ENCODE measurements around the gene MSI2.

The MSI2 gene

GRCh38 chr17:57625511-57625910, 369.2 kb downstream of the MSI2 start:
- H3K4me3 ChIP-seq (ENCODE audit: low read length), result no peak overlapping the region
- H3K27me3 ChIP-seq (ENCODE audit: control insufficient read depth, insufficient read depth, low read length), result no peaks in the 10 kb centered on the region
- H3K36me3 ChIP-seq (ENCODE audit: control insufficient read depth, insufficient read depth, low read length), result no peaks in the 10 kb centered on the region
- H3K27ac ChIP-seq (ENCODE audit: low read depth, low read length), result no peak overlapping the region
- no peak overlapping the region for H3K9ac ChIP-seq (ENCODE audit: low read length)
- no peaks in the 10 kb centered on the region for H3K4me1 ChIP-seq (ENCODE audit: control insufficient read depth, insufficient read depth, low read length)

- Histone ChIP-seq H3K9ac (ENCODE audit: low read length) (no peak overlapping the region), H3K4me3 (ENCODE audit: low read length) (no peak overlapping the region), H3K4me1 (ENCODE audit: control insufficient read depth, insufficient read depth, low read length) (no peaks in the 10 kb centered on the region), H3K27ac (ENCODE audit: low read depth, low read length) (no peak overlapping the region), H3K27me3 (ENCODE audit: control insufficient read depth, insufficient read depth, low read length) (no peaks in the 10 kb centered on the region), H3K36me3 (ENCODE audit: control insufficient read depth, insufficient read depth, low read length) (no peaks in the 10 kb centered on the region)
These were observed 369.6 kb downstream of the MSI2 start for GRCh38 chr17:57625957-57626356.

DNA sequence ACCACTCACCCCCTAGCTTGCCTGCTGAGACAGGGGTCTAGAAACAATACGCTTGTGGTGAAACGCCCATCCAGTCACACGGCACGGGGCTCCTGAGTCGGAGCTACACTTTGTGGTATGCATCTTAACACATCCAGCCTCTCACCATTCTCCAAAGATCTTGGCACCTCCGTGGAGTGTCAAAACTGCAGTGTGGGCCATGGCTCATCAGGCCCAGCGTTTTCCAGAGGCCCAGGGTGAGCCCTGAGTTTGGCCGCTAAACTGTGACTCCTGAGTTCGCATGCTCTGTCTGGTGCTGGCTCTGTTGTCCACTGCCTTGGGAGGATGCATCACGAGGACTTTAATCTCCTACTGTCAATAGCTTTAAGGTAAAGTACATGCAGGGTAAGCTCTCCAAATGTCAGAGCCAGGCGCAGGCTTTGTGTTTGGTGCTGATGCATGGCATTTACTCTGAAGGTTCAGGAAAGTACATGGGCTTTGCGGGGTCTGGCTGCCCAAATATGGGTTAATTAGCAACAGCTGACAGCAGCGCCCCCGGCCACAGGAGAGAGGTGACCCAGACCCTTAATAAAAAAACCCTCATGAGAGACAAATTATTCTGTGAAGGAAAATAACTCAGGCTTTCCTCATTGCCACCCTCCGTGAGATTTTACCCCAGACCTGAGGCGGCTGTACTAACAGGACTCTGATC, 370.3 kb downstream of the MSI2 start:
- no peak overlapping the region for H3K27ac ChIP-seq (ENCODE audit: low read depth, low read length)
- H3K27me3 ChIP-seq (ENCODE audit: control insufficient read depth, insufficient read depth, low read length), result no peaks in the 10 kb centered on the region
- H3K4me1 ChIP-seq (ENCODE audit: control insufficient read depth, insufficient read depth, low read length), result no peaks in the 10 kb centered on the region
- no peak overlapping the region for H3K4me3 ChIP-seq (ENCODE audit: low read length)
- H3K9ac ChIP-seq (ENCODE audit: low read length), result no peak overlapping the region
- no peaks in the 10 kb centered on the region for H3K36me3 ChIP-seq (ENCODE audit: control insufficient read depth, insufficient read depth, low read length)

DNA sequence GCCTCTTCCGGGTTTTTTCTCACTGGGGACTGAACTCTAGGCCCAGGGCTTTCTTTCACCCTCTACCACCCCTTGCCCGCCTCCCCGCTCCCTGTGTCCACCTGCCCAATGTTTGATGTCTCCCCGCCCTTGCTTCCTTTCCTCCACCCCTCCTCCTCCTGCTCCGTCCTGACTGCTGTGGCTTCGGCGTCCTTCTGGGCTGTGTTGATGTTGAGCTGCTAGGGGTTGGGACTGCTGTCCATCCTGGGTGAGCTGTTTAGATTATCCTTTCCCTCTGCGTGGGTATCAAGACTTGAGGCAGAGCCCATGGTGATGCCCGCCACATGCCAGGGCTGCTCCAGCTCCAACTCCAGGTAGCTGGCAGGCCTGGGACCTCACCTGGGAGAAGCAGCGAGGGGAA, 371.3 kb downstream of the MSI2 start:
- H3K36me3 ChIP-seq (ENCODE audit: control insufficient read depth, insufficient read depth, low read length), result no peaks in the 10 kb centered on the region
- no peak overlapping the region for H3K27ac ChIP-seq (ENCODE audit: low read depth, low read length)
- no peak overlapping the region for H3K9ac ChIP-seq (ENCODE audit: low read length)
- H3K4me1 ChIP-seq (ENCODE audit: control insufficient read depth, insufficient read depth, low read length), result no peaks in the 10 kb centered on the region
- no peak overlapping the region for H3K4me3 ChIP-seq (ENCODE audit: low read length)
- H3K27me3 ChIP-seq (ENCODE audit: control insufficient read depth, insufficient read depth, low read length), result no peaks in the 10 kb centered on the region

- H3K27me3 ChIP-seq (ENCODE audit: control insufficient read depth, insufficient read depth, low read length), result no peaks in the 10 kb centered on the region
- H3K36me3 ChIP-seq (ENCODE audit: control insufficient read depth, insufficient read depth, low read length), result no peaks in the 10 kb centered on the region
- no peaks in the 10 kb centered on the region for H3K4me1 ChIP-seq (ENCODE audit: control insufficient read depth, insufficient read depth, low read length)
- no peak overlapping the region for H3K4me3 ChIP-seq (ENCODE audit: low read length)
- no peak overlapping the region for H3K9ac ChIP-seq (ENCODE audit: low read length)
- H3K27ac ChIP-seq (ENCODE audit: low read depth, low read length), result no peak overlapping the region
These were observed 372.1 kb downstream of the MSI2 start for GRCh38 chr17:57628421-57628820.

DNA sequence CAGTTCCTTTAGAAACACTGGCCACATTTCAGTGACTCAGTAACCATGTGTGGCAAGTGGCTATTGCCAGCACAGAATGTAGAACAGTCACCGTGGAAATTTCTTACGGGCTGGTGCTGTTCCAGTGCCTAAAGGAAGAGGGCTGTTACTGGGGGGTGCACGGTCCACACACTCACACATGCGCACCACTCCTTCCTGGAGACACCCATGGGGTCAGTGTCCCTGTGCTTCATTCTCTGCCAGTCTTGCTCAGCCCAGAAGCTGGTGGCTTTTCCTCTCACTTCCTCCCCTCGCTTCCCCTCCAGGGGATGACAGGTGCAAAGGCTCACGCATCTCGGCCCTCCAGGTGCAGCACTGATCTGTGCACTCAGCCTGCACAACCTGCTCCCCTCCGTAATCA, 373.1 kb downstream of the MSI2 start:
- no peaks in the 10 kb centered on the region for H3K36me3 ChIP-seq (ENCODE audit: control insufficient read depth, insufficient read depth, low read length)
- no peaks in the 10 kb centered on the region for H3K4me1 ChIP-seq (ENCODE audit: control insufficient read depth, insufficient read depth, low read length)
- H3K27ac ChIP-seq (ENCODE audit: low read depth, low read length), result no peak overlapping the region

GRCh38 chr17:57629886-57630285, 373.6 kb downstream of the MSI2 start:
- Histone ChIP-seq H3K36me3 (ENCODE audit: control insufficient read depth, insufficient read depth, low read length) (no peaks in the 10 kb centered on the region), H3K27ac (ENCODE audit: low read depth, low read length) (no peak overlapping the region), H3K9ac (ENCODE audit: low read length) (no peak overlapping the region), H3K4me3 (ENCODE audit: low read length) (no peak overlapping the region), H3K27me3 (ENCODE audit: control insufficient read depth, insufficient read depth, low read length) (no peaks in the 10 kb centered on the region), H3K4me1 (ENCODE audit: control insufficient read depth, insufficient read depth, low read length) (no peaks in the 10 kb centered on the region)

More for the DNA sequence above, 373.1 kb downstream of the MSI2 start:
- Histone ChIP-seq H3K27me3 (ENCODE audit: control insufficient read depth, insufficient read depth, low read length) (no peaks in the 10 kb centered on the region), H3K4me3 (ENCODE audit: low read length) (no peak overlapping the region), H3K9ac (ENCODE audit: low read length) (no peak overlapping the region)

- H3K9ac ChIP-seq (ENCODE audit: low read length), result no peak overlapping the region
- H3K4me1 ChIP-seq (ENCODE audit: control insufficient read depth, insufficient read depth, low read length), result no peaks in the 10 kb centered on the region
- H3K27me3 ChIP-seq (ENCODE audit: control insufficient read depth, insufficient read depth, low read length), result no peaks in the 10 kb centered on the region
- no peak overlapping the region for H3K27ac ChIP-seq (ENCODE audit: low read depth, low read length)
- no peaks in the 10 kb centered on the region for H3K36me3 ChIP-seq (ENCODE audit: control insufficient read depth, insufficient read depth, low read length)
- H3K4me3 ChIP-seq (ENCODE audit: low read length), result no peak overlapping the region
These were observed 374.4 kb downstream of the MSI2 start for GRCh38 chr17:57630736-57631135.

DNA sequence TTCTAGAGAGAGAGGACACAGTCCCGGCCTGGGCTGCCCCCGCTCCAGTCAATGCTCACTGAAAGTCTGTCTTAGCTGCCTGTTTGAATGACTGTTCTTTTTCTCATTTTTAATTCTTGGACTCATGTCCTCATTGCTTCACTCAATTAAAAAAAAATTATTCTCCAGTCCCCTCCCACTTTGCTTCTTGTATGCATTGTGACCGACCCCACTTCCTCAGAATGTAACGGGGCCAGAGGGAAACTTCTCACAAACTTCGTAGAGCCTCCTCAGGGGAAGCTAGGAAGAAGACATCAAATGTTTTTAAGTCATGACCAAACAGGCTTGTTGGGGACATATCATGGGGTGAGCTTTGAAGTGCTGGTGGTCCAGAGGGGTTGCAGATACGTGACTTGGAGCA, 375.5 kb downstream of the MSI2 start:
- no peak overlapping the region for H3K4me3 ChIP-seq (ENCODE audit: low read length)
- no peak overlapping the region for H3K27ac ChIP-seq (ENCODE audit: low read depth, low read length)

DNA sequence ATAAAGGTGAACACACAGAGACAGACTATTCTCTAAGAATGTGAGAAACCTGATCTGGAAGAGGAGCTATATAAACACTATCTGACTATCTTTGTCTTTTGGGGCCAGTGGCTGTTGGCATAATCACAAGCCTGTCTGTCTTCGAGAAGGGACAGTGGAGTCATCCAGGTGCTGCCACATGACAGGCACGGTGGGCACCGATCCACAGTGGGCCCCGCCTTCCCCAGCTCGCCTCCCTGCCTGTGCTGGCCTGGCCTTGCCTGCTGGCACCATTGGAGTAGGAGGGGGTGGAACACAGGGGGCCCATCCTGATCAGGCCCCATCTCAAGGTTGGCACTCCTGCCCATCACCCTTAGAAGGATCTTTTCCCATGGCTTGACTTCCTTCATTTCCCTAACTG, 376.0 kb downstream of the MSI2 start:
- Histone ChIP-seq H3K4me3 (ENCODE audit: low read length) (no peak overlapping the region), H3K27me3 (ENCODE audit: control insufficient read depth, insufficient read depth, low read length) (no peaks in the 10 kb centered on the region), H3K27ac (ENCODE audit: low read depth, low read length) (no peak overlapping the region), H3K9ac (ENCODE audit: low read length) (no peak overlapping the region), H3K4me1 (ENCODE audit: control insufficient read depth, insufficient read depth, low read length) (no peaks in the 10 kb centered on the region), H3K36me3 (ENCODE audit: control insufficient read depth, insufficient read depth, low read length) (no peaks in the 10 kb centered on the region)

More for the DNA sequence above, 375.5 kb downstream of the MSI2 start:
- H3K4me1 ChIP-seq (ENCODE audit: control insufficient read depth, insufficient read depth, low read length), result no peaks in the 10 kb centered on the region
- no peak overlapping the region for H3K9ac ChIP-seq (ENCODE audit: low read length)
- no peaks in the 10 kb centered on the region for H3K27me3 ChIP-seq (ENCODE audit: control insufficient read depth, insufficient read depth, low read length)
- H3K36me3 ChIP-seq (ENCODE audit: control insufficient read depth, insufficient read depth, low read length), result no peaks in the 10 kb centered on the region

DNA sequence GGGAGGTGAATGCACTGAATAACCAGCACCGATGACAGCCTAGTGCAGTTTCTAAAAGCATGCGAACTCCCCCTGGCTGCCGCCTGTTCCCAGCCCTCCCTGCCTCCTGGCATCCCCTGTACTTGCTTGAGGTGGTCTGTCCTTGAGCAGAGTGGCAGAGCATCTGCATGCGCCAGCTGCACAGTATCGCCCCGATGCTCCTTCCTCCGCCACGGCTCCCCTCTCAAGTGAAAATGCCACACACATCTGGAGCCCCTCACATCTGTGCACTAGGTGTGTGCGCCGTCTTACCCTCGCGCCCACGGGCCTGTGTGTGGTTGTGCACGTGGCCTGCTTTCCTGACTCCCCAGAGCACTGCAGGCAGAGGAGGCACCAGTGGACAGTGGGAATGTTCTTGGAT, 376.9 kb downstream of the MSI2 start:
- no peaks in the 10 kb centered on the region for H3K27me3 ChIP-seq (ENCODE audit: control insufficient read depth, insufficient read depth, low read length)
- no peaks in the 10 kb centered on the region for H3K36me3 ChIP-seq (ENCODE audit: control insufficient read depth, insufficient read depth, low read length)
- no peak overlapping the region for H3K4me3 ChIP-seq (ENCODE audit: low read length)
- H3K27ac ChIP-seq (ENCODE audit: low read depth, low read length), result no peak overlapping the region
- H3K4me1 ChIP-seq (ENCODE audit: control insufficient read depth, insufficient read depth, low read length), result no peaks in the 10 kb centered on the region
- H3K9ac ChIP-seq (ENCODE audit: low read length), result no peak overlapping the region

DNA sequence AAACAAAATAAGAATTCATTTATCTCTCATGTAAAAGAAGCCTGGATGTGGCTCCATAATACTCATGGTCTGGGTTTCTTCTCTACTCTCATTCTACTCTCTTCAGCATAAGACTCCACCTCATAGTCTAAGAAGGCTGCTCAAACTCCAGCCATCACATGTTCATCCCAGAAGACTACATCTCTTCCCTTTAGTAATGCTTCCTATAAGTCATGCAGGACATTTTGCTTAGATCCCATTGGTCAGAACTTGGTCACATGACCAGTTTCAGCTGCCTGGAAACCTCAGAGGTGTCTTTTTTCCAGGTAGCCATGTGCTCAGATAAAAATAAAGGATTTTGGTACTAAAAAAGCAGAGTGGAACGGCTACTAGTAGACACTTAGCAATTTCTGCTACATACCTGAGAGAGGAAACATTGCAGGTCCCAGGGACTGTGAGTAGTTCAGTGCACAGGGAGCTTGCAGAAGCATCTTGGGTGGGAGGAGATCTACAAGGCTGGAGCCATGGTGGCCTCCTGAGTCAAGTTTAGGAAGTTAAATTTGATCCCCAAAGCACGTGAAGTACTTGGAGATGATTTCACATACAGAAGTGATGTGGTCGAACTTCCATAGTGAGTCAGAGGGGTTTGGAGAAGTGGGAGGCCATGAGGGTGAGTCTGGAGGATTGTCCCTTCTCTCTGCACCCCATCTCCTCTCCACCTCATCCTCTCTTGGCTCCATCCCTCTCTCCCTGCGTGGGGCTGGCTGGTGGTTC, 378.6 kb downstream of the MSI2 start:
- H3K4me3 ChIP-seq (ENCODE audit: low read length), result no peak overlapping the region
- H3K27me3 ChIP-seq (ENCODE audit: control insufficient read depth, insufficient read depth, low read length), result no peaks in the 10 kb centered on the region
- H3K9ac ChIP-seq (ENCODE audit: low read length), result no peak overlapping the region
- no peak overlapping the region for H3K27ac ChIP-seq (ENCODE audit: low read depth, low read length)
- H3K4me1 ChIP-seq (ENCODE audit: control insufficient read depth, insufficient read depth, low read length), result no peaks in the 10 kb centered on the region
- no peaks in the 10 kb centered on the region for H3K36me3 ChIP-seq (ENCODE audit: control insufficient read depth, insufficient read depth, low read length)

- Histone ChIP-seq H3K36me3 (ENCODE audit: control insufficient read depth, insufficient read depth, low read length) (no peaks in the 10 kb centered on the region), H3K4me1 (ENCODE audit: control insufficient read depth, insufficient read depth, low read length) (no peaks in the 10 kb centered on the region), H3K27ac (ENCODE audit: low read depth, low read length) (no peak overlapping the region), H3K27me3 (ENCODE audit: control insufficient read depth, insufficient read depth, low read length) (no peaks in the 10 kb centered on the region), H3K9ac (ENCODE audit: low read length) (no peak overlapping the region), H3K4me3 (ENCODE audit: low read length) (no peak overlapping the region)
These were observed 380.0 kb downstream of the MSI2 start for GRCh38 chr17:57636274-57636673.
